MCF 10A (cell line): ENCODE data around the gene MLKL. TPM values are rescaled to one million over a fixed set of nuclear protein-coding genes. Genes with fewer than 3 reads are reported as not detected.

Source experiments
- BruUV-seq: library from RNA; stranded (reverse); fragments of 400-500 nt; replicated peaks from 2 replicates; lab custom pipeline; 2021; lab: Mats Ljungman, UMichigan
- CTCF ChIA-PET: fragments of 300-600 bp; sonication (Branson Sonifier 250); formaldehyde crosslinking; extraction: SDS; loops from one replicate; lab custom pipeline; 2021; ENCODE audit warnings: antibody characterized with exemption, inconsistent platforms; lab: Yijun Ruan, JAX
- POLR2A ChIA-PET: fragments of 300-600, 350-650 bp; sonication (Branson Sonifier 250); formaldehyde crosslinking; extraction: SDS; loops from one replicate; lab custom pipeline; 2020; ENCODE audit warnings: antibody characterized with exemption, inconsistent platforms; lab: Yijun Ruan, JAX
- DNase-seq: peaks from one replicate; pipeline ENCODE4 v3.0.0-alpha.2; 2018; ENCODE audit not compliant: unreplicated experiment
- H3K27ac Mint-ChIP-seq: one replicate; pipeline ENCODE4 v1.8.0; 2022; ENCODE audit warnings: mild to moderate bottlenecking, low read depth, mixed read lengths; ENCODE audit not compliant: unreplicated experiment
- H3K27me3 Mint-ChIP-seq: one replicate; pipeline ENCODE4 v1.8.0; 2022; ENCODE audit warnings: mixed read lengths; ENCODE audit not compliant: insufficient read depth, unreplicated experiment
- H3K36me3 Mint-ChIP-seq: one replicate; pipeline ENCODE4 v1.8.0; 2022; ENCODE audit warnings: mild to moderate bottlenecking, moderate library complexity, mixed read lengths; ENCODE audit not compliant: insufficient read depth, unreplicated experiment
- H3K4me1 Mint-ChIP-seq: one replicate; pipeline ENCODE4 v1.8.0; 2022; ENCODE audit warnings: mixed read lengths; ENCODE audit not compliant: insufficient read depth, unreplicated experiment
- H3K4me3 Mint-ChIP-seq: one replicate; pipeline ENCODE4 v1.8.0; 2022; ENCODE audit warnings: mild to moderate bottlenecking, moderate library complexity, mixed read lengths; ENCODE audit not compliant: unreplicated experiment
- H3K9me3 Mint-ChIP-seq: one replicate; pipeline ENCODE4 v1.8.0; 2022; ENCODE audit warnings: mixed read lengths; ENCODE audit not compliant: unreplicated experiment
- CTCF ChIP-seq: fragments of 200-600 bp; IDR thresholded peaks from one replicate; pipeline ENCODE4 v1.8.0; 2022; ENCODE audit warnings: antibody characterized with exemption, mild to moderate bottlenecking; ENCODE audit not compliant: unreplicated experiment
- intact Hi-C: fragments of 100-400 bp; cut with micrococcal nuclease; formaldehyde crosslinking; loops from 2 replicates; pipeline ENCODE4 v1.14.1; 2022
- total RNA-seq: library from RNA; stranded (reverse); gene quantifications from 2 replicates; pipeline ENCODE4 v1.2.3, GENCODE V29; 2022

MLKL gene
- total RNA-seq, 1 experiment from 2014 or later: 14.2 TPM

- Mint-ChIP-seq H3K4me3 (no peak overlapping the region), H3K27me3 (no peaks in the 10 kb centered on the region), H3K9me3 (no peaks in the 10 kb centered on the region), H3K36me3 (peaks cover 62% of the 10 kb centered on the region), H3K4me1 (peaks cover 24% of the 10 kb centered on the region), H3K27ac (no peak overlapping the region)
- BruUV-seq: no TSS peak
- ChIA-PET CTCF (interaction anchor here (0.7 to 2.9 kb wide), 24 partner anchors 7 to 351 kb away, joined by 3 to 17 read pairs (median 4); partner anchors contain the start of gene GLG1), POLR2A (interaction anchor here (0.7 to 2.7 kb wide), 4 partner anchors 12 to 178 kb away, joined by 3 to 13 read pairs (median 7); partner anchors contain the start of genes MLKL and RFWD3)
- intact Hi-C loops: no loop called here
- no peak for TF ChIP-seq CTCF
- no peak for DNase-seq
Observed at GRCh38 chr16:74651841-74652240, 48.8 kb downstream of the MLKL start.

DNA sequence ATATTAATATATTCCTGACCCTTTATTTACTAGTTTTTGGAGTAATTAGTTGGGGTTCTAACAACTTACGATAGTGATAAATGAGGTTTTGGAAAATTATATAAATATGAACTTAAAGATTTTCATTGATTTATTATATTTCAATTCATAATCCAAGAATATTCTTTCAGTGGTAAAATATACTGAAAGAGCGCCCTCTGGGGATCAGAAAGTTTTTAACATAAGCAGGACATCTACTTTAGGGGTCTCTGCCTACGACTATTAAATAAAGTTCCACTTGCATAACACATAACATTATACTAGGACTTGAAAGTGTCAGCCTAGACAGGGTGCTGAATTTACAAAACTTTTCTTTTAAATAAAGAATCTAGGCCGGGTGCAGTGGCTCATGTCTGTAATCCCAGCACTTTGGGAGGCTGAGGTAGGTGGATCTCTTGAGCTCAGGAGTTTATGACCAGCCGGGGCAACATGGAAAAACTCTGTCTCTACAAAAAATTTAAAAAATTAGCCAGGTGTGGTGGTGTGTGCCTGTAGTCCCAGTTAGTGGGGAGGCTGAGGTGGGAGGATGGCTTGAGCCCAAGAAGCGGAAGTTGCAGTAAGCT, 49.6 kb downstream of the MLKL start:
- no peaks in the 10 kb centered on the region for H3K27me3 Mint-ChIP-seq
- H3K36me3 Mint-ChIP-seq: peaks cover 63% of the 10 kb centered on the region
- ChIA-PET POLR2A (interaction anchor here (0.7 to 2.7 kb wide), 4 partner anchors 11 to 49 kb away, joined by 3 to 13 read pairs (median 7); partner anchors contain the start of genes MLKL and RFWD3), CTCF (interaction anchor here (0.6 to 2.9 kb wide), 28 partner anchors 8 to 447 kb away, joined by 3 to 17 read pairs (median 4); partner anchors contain the start of gene GLG1)
- no TSS peak for BruUV-seq
- intact Hi-C loops: no loop called here
- no peak overlapping the region for H3K4me3 Mint-ChIP-seq
- TF ChIP-seq CTCF: peak; percentile 55
- no peaks in the 10 kb centered on the region for H3K9me3 Mint-ChIP-seq
- DNase-seq: peak; percentile 8
- peaks cover 24% of the 10 kb centered on the region for H3K4me1 Mint-ChIP-seq
- no peak overlapping the region for H3K27ac Mint-ChIP-seq

GRCh38 chr16:74649839-74650504, 50.7 kb downstream of the MLKL start:
- H3K27me3 Mint-ChIP-seq: no peaks in the 10 kb centered on the region
- intact Hi-C loops: no loop called here
- no peak for DNase-seq
- BruUV-seq: no TSS peak
- no peak overlapping the region for H3K4me3 Mint-ChIP-seq
- H3K9me3 Mint-ChIP-seq: no peaks in the 10 kb centered on the region
- H3K36me3 Mint-ChIP-seq: peaks cover 70% of the 10 kb centered on the region
- CTCF ChIA-PET: interaction anchor here (0.6 to 2.9 kb wide), 10 partner anchors 9 to 497 kb away, joined by 3 to 11 read pairs (median 6); no protein-coding TSS in a partner anchor
- peaks cover 24% of the 10 kb centered on the region for H3K4me1 Mint-ChIP-seq
- H3K27ac Mint-ChIP-seq: no peak overlapping the region
- POLR2A ChIA-PET: interaction anchor here (0.7 to 0.9 kb wide), 2 partner anchors 15 to 17 kb away, joined by 3 read pairs; partner anchors contain the start of gene RFWD3
- TF ChIP-seq CTCF: no peak

DNA sequence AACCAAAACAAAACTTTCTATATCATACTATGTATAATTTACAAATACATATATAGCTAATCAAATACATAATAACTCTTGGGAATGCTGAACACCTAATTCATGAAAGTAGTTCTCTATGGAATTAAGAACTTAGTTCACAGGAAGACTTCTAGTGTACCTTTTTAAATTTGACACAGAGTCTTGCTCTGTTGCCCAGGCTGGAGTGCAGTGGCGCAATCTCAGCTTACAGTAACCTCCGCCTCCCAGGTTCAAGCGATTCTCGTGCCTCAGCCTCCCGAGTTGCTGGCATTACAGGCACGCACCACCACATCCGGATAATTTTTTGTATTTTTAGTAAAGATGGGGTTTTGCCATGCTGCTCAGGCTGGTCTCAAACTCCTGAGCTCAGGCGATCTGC, 58.7 kb downstream of the MLKL start:
- POLR2A ChIA-PET: interaction anchor here (0.8 kb wide), 2 partner anchors 36 to 1504 kb away, joined by 3 read pairs; no protein-coding TSS in a partner anchor

More for the DNA sequence above, 58.7 kb downstream of the MLKL start:
- Mint-ChIP-seq H3K27ac (no peak overlapping the region), H3K9me3 (no peaks in the 10 kb centered on the region), H3K36me3 (peaks cover 86% of the 10 kb centered on the region), H3K4me3 (no peak overlapping the region), H3K4me1 (no peaks in the 10 kb centered on the region), H3K27me3 (no peaks in the 10 kb centered on the region)
- CTCF ChIA-PET: interaction anchor here (2.8 kb wide), 1 partner anchor 10 kb away, joined by 17 read pairs; no protein-coding TSS in a partner anchor
- no TSS peak for BruUV-seq
- DNase-seq: no peak
- intact Hi-C loops: no loop called here
- TF ChIP-seq CTCF: no peak
